HL-60 (cell line): ENCODE measurements around the gene BIRC6.
"Not testable (repeated sequence)": the region's sequence is repeated elsewhere in the genome, so short reads cannot be mapped to it uniquely, and the experiment has no call there.

ENCODE experiments used
- DNase-seq, 2 experiments: peaks; one replicate each; pipeline ENCODE4 v3.0.0-alpha.2; 2010 to 2020; ENCODE audit warnings: low read depth in 1 of 2, low spot score in 1 of 2
- H3K27ac ChIP-seq: fragments of 250-450 bp; sonication (Bioruptor Pico); replicated peaks from 2 replicates; pipeline ENCODE4 v1.5.1; 2020; ENCODE audit warnings: mild to moderate bottlenecking, moderate library complexity
- H3K27me3 ChIP-seq: fragments of 250-450 bp; sonication (Bioruptor Pico); 2 replicates; pipeline ENCODE4 v1.5.1; 2021; ENCODE audit warnings: mild to moderate bottlenecking, moderate library complexity; ENCODE audit not compliant: insufficient read depth, poor library complexity, severe bottlenecking
- H3K4me3 ChIP-seq: replicated peaks from 2 replicates; pipeline ENCODE4 v1.5.1; 2011; ENCODE audit warnings: mild to moderate bottlenecking, control low read depth, low read length; ENCODE audit not compliant: insufficient read depth
- CTCF ChIP-seq: IDR thresholded peaks from one replicate; pipeline ENCODE4 v1.5.1; 2011; ENCODE audit warnings: low read length, control low read depth, inconsistent platforms; ENCODE audit not compliant: insufficient read depth
- GABPA ChIP-seq: IDR thresholded peaks from 2 replicates; pipeline ENCODE4 v1.6.1; 2012; ENCODE audit warnings: low read depth
- POLR2AphosphoS5 ChIP-seq: IDR thresholded peaks from 2 replicates; pipeline ENCODE4 v1.6.1; 2012; ENCODE audit warnings: low read depth
- SPI1 ChIP-seq: IDR thresholded peaks from 2 replicates; pipeline ENCODE4 v1.6.1; 2012; ENCODE audit warnings: low read depth, mild to moderate bottlenecking, borderline replicate concordance
- TF ChIP-seq, protein P1 (sequence below): IDR thresholded peaks from 2 replicates; pipeline ENCODE4 v1.6.1; 2012; ENCODE audit warnings: low read depth; ENCODE audit not compliant: insufficient replicate concordance

The BIRC6 gene

GRCh38 chr2:32456808-32457207 is 100.0 kb downstream of the BIRC6 start:
- Histone ChIP-seq H3K4me3 (no peak overlapping the region), H3K27ac (no peak overlapping the region)

DNA sequence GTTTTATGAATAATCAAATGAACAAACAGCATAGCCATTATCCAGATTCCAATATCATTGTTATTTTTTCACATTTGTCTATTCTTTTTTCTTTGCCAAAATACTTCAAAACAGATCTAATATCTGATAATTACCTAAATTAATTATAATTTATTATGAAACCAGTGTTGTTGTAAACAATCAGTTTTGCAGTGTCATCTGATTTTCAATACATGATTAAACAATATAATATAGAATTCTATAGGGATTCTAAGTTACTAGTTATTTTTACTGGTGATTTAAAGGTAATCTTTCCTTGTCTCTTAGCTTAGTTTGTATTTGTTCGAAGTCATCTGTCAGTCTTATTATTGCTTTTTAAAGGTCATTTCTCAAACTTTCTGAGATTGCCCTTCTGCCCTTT is 101.0 kb downstream of the BIRC6 start:
- Histone ChIP-seq H3K27me3 (no peaks in the 10 kb centered on the region), H3K4me3 (no peak overlapping the region), H3K27ac (no peak overlapping the region)
- TF ChIP-seq SPI1 (no peak), GABPA (no peak), POLR2AphosphoS5 (no peak), CTCF (no peak)
- TF ChIP-seq, protein P1, sequence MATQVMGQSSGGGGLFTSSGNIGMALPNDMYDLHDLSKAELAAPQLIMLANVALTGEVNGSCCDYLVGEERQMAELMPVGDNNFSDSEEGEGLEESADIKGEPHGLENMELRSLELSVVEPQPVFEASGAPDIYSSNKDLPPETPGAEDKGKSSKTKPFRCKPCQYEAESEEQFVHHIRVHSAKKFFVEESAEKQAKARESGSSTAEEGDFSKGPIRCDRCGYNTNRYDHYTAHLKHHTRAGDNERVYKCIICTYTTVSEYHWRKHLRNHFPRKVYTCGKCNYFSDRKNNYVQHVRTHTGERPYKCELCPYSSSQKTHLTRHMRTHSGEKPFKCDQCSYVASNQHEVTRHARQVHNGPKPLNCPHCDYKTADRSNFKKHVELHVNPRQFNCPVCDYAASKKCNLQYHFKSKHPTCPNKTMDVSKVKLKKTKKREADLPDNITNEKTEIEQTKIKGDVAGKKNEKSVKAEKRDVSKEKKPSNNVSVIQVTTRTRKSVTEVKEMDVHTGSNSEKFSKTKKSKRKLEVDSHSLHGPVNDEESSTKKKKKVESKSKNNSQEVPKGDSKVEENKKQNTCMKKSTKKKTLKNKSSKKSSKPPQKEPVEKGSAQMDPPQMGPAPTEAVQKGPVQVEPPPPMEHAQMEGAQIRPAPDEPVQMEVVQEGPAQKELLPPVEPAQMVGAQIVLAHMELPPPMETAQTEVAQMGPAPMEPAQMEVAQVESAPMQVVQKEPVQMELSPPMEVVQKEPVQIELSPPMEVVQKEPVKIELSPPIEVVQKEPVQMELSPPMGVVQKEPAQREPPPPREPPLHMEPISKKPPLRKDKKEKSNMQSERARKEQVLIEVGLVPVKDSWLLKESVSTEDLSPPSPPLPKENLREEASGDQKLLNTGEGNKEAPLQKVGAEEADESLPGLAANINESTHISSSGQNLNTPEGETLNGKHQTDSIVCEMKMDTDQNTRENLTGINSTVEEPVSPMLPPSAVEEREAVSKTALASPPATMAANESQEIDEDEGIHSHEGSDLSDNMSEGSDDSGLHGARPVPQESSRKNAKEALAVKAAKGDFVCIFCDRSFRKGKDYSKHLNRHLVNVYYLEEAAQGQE, result no peak
- no peak for DNase-seq

More at GRCh38 chr2:32456808-32457207, 100.0 kb downstream of the BIRC6 start:
- no peak for DNase-seq
- TF ChIP-seq SPI1 (no peak), GABPA (no peak), POLR2AphosphoS5 (no peak), CTCF (no peak)
- TF ChIP-seq, protein P1, result no peak
- H3K27me3 ChIP-seq, result no peaks in the 10 kb centered on the region

DNA sequence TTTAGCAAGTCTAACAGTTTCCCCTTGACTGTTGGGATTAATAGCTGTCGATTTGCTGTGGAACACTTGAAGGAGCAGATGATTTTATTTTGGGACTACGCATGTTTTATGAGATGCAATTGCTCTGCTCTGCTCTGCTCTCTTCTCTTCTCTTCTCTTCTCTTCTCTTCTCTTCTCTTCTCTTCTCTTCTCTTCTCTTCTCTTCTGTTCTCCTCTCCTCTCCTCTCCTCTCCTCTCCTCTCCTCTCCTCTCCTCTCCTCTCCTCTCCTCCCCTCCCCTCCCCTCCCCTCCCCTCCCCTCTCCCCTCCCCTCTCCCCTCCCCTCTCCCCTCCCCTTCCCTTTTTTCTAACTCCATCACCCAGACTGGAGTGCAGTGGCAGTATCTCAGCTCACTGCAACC is 104.0 kb downstream of the BIRC6 start:
- not testable (repeated sequence) for H3K27ac ChIP-seq, DNase-seq, H3K27me3 ChIP-seq, H3K4me3 ChIP-seq

GRCh38 chr2:32463110-32463509 is 106.3 kb downstream of the BIRC6 start:
- Histone ChIP-seq H3K4me3 (no peak overlapping the region), H3K27me3 (no peaks in the 10 kb centered on the region), H3K27ac (no peak overlapping the region)
- TF ChIP-seq SPI1, result no peak
- no peak for TF ChIP-seq POLR2AphosphoS5
- TF ChIP-seq, protein P1, result no peak
- no peak for TF ChIP-seq CTCF
- no peak for TF ChIP-seq GABPA
- no peak for DNase-seq
